HUDEP-2 (cell line): Measurements from ENCODE around the gene FOXG1.
A peak's percentile ranks its signal among the peaks of the same experiment; 100 is the strongest.

ENCODE experiments used
- DNase-seq, 76 experiments: peaks; one replicate each; lab custom pipeline; 2025; ENCODE audit not compliant: unreplicated experiment in 76 of 76; lab: John Stamatoyannopoulos, UW

Gene FOXG1

GRCh38 chr14:28761438-28762291, 4.9 kb upstream of the FOXG1 start:
- peak in 7 of 76 experiments; percentile 15 to 47 (median 39) for DNase-seq

- DNase-seq = no peak
These were observed 4.2 kb upstream of the FOXG1 start for GRCh38 chr14:28762303-28762954.

DNA sequence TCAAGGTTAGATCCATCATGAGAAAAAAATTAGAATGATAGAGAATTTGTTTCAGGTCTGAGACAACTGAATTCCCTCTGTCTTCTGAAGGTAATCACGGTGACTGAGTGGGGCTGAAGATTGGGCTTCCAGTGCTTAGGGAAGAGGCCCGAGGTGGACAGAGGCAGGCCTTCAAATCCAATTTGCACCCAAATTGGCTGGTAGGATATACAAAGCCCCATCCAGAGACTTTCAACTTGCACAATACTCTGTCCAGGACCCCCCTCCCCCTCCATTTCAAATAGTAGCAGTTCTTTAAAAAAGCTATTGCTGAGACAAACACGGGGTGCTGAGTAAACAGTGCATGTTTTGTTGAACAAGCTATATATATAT, 3.6 kb upstream of the FOXG1 start:
- DNase-seq = no peak

GRCh38 chr14:28763751-28764256, 2.8 kb upstream of the FOXG1 start:
- no peak for DNase-seq

DNA sequence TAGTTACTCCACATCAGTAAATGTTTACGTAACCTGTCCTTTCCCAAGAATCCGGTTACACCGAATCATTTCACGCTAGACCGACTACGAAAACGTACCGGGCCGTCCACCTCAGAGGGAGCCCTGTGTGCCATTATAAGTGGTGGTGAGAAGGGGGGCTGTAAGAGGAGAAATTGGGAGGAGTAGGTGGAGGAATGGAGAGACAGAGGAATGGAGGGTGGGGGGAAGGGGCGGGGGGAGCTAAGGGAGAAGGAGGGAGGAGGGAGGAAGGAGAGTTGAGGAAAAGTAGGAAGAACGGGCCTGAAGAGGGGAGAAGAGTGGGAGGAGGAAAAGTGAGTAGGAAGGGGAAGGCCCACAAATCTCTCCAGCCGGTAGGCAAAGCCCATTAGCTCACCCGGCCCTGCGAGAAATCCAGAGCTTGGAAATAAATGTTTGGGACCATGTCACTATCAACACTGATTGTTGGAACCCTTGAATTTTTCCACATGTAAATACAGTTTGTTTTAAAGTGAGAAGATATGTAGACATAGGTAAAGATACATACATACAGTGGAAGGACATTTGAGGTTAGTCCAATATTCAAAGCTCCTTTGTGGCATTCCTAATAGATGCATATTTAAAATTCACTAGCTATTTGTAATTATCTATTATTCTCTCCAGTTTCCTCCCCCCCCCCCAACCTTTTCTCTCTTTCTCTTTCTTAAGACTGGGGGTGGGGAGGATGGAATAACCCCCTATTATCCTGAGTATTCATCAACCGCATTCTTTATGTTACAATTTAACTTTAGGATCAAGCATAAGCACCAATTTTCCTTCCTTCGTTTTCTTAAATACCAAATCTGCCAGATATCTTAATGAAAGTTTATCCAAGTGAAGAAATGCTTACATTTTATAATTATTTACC, 2.1 kb upstream of the FOXG1 start:
- DNase-seq = no peak

GRCh38 chr14:28765169-28765830, 1.3 kb upstream of the FOXG1 start:
- DNase-seq = no peak

GRCh38 chr14:28765831-28766468, 637 bp upstream of the FOXG1 start:
- DNase-seq = no peak

DNA sequence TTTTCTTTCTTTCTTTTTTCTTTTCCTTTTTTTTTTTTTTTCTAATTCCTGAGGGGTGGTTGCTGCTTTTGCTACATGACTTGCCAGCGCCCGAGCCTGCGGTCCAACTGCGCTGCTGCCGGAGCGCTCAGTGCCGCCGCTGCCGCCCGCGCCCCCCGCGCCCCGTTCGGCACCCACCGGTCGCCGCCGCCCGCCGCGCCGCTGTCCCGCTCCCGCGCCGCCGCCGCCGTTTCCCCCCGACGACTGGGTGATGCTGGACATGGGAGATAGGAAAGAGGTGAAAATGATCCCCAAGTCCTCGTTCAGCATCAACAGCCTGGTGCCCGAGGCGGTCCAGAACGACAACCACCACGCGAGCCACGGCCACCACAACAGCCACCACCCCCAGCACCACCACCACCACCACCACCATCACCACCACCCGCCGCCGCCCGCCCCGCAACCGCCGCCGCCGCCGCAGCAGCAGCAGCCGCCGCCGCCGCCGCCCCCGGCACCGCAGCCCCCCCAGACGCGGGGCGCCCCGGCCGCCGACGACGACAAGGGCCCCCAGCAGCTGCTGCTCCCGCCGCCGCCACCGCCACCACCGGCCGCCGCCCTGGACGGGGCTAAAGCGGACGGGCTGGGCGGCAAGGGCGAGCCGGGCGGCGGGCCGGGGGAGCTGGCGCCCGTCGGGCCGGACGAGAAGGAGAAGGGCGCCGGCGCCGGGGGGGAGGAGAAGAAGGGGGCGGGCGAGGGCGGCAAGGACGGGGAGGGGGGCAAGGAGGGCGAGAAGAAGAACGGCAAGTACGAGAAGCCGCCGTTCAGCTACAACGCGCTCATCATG, 654 bp downstream of the FOXG1 start:
- no peak for DNase-seq

- DNase-seq = no peak
These were observed 1.5 kb downstream of the FOXG1 start for GRCh38 chr14:28767853-28768741.

DNA sequence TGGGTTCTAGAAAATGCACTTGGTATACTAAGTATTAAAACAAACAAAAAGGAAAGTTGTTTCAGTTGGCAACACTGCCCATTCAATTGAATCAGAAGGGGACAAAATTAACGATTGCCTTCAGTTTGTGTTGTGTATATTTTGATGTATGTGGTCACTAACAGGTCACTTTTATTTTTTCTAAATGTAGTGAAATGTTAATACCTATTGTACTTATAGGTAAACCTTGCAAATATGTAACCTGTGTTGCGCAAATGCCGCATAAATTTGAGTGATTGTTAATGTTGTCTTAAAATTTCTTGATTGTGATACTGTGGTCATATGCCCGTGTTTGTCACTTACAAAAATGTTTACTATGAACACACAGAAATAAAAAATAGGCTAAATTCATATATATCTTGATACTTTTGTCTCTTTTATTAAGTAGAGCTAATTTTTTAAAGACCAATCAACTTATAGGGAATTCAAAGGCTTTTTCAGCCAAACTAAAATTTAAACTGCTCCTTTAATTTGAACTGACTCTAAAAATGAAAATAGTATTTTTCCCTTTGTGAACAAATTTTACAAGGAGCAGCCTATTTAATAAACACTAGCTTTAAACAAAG, 2.8 kb downstream of the FOXG1 start:
- DNase-seq = no peak

DNA sequence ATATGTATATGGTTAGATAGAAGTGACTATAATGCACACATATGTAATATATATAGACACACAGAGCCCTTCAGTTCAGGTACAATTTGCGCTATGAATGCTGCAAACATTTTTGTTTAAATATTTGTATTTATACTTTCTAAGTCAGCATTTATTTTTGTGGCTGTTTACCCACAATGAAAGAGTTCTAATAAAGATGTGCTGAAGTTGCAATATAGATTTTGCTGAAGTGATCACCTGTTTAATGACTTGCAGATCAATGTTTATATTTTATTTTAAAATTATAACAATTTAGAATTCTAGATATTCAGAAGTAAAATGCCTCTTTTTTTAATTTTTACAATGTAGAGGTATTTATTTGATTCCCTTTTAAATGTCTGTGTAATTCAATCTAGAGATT, 3.5 kb downstream of the FOXG1 start:
- DNase-seq = no peak

- no peak for DNase-seq
These were observed 4.0 kb downstream of the FOXG1 start for GRCh38 chr14:28770630-28771029.

- DNase-seq = no peak
These were observed 4.6 kb downstream of the FOXG1 start for GRCh38 chr14:28771168-28771567.

- DNase-seq = no peak
These were observed 6.0 kb downstream of the FOXG1 start for GRCh38 chr14:28772613-28773012.

DNA sequence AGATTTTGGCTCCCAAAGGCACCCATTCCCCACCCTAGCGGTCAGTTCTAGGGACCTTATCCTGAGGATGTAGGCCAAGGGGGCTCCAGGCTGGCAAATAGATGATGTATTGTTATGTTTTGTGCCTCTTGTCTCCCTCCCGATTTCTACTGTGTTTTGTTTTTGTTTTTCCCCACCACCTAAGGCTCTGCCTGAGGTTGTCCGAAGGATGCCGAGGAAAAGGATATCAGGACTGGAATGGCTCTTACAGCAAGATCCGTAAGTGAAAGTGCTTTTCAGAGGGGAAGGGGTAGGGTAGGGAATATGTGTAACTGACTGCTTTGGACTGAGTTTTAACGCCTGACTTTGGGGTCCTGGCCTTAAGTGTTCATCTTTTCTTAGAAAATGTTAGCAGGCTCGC, 6.6 kb downstream of the FOXG1 start:
- DNase-seq = no peak

DNA sequence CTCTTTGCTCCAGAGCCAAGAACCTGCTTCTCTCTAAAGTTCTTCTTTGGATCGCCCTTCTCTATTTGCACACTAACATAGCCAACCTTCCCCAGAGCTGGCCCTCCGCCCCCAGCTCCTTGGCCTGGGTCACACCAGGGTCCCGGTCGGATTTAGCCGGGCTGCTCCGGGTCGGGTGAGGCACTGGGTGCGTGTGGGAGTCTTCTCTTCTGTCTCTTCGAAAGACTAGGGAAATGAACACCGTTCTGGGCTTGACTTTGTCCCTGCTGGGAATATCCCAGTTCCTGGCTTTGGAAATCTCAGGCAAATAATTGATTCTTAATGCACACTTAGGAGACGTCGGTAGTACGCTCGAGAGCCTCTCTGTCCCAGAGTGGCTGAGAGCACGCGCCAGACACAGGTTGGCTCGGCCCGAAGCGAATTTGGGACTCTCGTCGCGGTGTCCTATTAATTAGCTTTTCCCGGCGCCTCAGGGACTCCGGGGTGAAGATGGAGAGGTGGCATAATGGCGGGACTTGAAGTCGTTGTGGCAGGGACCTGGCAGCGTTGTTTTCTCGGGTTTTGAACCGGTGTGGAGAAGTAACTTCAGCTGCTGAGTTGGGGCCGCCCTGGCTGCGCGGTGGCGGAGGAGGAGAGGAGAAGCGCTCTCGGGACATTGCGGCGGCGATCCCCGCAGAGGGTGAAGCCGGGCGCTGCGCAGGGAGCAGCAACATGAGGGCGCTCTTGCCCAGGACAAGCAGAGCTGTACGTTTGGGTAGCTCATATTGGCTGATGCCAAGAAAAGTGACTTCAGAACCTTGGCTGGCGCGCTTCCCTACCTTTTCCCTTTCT, 7.5 kb downstream of the FOXG1 start:
- no peak for DNase-seq
